ENCODE data around the gene ANKRD63.

The ANKRD63 gene

DNA sequence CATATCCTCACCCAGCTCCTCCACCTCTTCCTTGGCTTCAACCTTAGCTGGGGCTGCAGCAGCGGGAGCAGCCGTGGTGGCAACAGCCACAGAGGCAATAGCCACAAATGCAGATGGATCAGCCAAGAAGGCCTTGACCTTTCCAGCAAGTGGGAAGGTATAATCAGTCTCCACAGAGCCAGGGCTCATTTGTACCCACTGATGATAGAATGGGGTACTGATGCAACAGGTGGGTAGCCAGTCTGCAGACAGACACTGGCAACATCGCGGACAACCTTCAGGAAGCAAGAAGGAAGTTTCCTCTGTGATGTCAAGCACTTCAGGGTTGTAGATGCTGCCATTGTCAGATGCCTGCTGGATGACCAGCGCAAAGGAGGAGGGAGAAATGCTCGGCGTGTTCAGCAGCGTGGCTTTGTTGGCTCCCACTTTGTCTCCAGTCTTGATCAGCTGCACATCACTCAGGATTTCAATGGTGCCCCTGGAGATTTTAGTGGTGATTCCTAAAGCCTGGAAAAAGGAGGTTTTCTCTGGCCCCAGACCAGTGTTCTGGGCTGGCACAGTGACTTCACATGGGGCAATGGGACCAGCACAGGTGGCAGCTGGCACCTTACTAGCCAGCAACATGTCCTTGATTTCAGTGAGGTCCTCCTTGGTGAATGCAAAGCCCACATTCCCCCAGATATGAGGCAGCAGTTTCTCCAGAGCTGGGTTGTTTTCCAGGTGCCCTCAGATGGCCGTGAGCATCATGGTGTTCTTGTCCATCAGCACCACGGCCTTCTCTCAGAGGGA, 29.7 kb upstream of the ANKRD63 start:
- no peak for DNase-seq

DNA sequence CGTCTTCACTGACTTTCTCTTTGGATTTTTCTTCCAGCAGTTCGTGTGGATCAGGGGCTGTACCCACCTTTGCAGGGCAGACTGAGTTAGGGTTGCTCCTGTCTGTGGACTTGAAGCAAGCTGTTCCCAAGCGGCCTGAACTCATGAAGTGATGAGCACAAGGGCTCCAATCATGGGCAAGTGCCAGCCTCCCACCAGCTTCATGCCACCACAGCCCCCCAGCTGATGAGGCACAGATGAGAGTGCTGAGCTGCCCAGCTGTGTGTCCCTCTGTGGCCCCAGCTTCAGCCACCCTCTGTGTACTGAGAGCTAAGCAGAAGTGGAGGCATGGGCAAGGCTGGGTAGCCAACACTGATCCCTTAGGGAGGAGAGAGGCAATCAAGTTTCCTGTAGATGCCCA, 28.1 kb upstream of the ANKRD63 start:
- no peak for DNase-seq

DNA sequence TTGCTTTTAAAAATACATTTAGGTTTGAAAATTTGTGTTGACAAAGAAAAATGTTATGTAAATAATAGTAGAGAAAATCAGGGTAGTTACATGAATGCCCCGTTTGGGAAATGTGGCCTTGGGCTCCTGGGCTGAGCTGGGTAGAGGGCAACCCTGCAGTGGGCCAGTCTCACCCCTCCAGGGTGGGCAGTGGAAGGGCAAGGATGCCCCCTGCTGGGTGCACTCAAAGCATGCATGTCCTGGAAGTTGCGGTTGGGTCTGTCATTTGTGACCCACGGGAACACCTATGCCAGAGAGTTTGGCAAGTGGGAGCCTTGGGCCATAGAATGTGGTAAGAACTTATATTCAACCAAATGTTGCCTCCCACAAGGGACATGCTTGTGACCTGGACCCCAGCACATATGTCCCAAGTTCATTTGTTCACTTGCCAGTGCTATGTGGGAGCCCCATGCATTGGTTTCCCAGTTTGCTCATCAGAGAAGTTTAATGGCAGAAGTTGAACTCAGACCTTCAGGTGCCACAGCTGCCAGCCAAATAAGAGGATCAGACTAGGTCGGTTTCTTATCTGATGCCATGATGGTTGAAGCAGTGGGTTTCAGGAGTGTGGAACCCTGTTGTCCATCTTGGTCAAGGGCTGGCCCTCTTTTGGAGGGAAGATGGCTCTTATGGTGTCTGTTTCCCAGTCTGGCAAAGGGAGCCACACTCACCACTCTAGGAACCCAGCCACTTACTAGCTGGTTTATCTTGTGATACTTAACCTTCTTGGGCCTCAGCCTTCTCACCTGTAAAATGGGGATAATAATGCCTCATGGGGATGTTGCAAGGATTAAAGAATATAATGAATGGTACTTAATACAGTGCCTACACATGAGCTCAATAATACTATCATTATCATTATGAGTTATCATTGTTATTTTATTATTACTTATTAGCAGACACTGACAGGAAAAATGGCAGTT, 27.4 kb upstream of the ANKRD63 start:
- peak; percentile 89 for DNase-seq

DNA sequence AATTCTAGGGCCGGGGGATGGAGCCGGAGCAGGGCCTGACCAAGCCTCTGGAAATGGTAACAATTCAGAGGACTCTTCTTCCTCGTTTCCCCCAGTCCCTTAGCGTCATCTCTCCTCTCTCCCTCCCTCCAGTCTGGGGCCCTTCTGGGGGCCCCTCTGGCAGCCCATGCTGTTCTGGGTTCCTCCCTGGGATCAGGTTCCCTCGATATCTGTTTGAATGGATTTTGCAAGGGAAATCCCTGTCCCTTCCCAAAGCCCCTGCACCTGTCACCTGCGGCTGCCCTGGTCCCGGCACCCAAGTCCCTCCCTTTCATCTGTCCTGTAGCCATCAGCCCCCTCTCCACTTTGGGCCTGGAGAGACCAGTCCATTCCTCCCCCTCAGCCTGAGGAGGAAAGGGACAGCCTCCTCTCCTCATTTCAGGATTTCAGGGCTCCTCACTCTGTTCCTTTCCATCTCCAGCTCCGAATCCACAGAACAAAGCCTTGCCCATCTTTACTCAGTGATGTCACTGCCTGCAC, 26.5 kb upstream of the ANKRD63 start:
- no peak for DNase-seq

DNA sequence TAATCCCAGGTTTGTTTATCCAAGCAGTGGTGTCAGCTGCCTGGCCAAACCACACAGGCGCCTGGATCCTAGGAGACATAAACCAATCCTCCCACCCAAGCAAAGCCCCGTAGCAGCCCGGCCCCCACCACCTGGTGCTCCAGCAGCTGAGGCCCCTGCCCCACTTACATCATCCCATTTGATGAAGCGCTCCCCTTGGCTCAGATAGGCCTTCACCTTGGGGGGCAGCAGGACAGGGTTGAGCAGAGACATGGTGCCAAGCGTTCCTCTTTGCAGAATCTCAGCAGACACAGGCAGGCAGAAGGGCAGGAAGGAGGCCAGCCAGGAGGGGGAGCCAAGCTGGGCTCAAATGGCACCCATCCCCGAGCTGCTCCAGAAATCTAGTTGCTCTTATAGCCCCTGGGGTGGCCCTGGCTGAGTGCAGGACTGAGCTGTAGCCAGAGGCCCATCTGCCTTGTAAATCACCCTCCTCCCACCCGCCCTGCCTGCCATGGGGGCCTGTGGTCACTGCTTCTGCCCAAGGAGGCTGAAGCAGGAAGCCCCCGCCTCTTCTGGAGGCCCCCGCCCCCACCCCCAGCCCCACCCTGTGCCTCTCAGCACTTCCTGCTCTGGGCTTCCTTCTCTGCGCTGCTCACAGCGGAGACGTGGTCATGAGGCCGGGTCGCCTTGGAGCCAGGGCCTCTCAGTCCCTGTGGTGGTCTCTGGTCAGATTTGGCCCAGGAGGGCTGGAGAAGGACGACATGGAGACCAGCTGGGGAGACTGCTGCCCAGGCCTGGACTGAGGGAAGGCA, 24.8 kb upstream of the ANKRD63 start, which contains the start of gene PLCB2:
PLCB2 (minus strand) TSS at position 515 of the 791 bp plus-strand sequence; CDS start at position 252, 263 bp downstream.
- peak; percentile 92 for DNase-seq

DNA sequence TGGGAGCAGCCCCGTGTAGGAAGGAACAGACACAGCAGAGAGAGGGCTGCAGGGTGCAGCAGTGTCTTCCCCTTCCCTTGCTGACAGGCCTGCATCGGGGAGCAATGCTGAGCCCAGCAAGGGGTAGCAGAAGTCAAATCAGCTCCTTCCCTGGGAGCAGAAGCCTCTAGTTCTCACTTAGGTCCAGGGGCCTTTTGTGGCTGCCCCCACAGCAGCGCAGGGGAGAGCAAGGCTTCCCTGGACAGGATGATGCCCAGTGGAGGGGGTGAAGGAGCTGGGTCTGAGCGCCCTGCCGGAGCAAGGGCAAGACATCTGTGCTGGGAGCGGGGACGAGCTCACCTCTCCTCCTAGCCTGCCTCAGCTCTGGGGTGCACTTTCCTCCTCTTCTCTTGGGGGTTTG, 24.0 kb upstream of the ANKRD63 start:
- DNase-seq = peak; percentile 46

DNA sequence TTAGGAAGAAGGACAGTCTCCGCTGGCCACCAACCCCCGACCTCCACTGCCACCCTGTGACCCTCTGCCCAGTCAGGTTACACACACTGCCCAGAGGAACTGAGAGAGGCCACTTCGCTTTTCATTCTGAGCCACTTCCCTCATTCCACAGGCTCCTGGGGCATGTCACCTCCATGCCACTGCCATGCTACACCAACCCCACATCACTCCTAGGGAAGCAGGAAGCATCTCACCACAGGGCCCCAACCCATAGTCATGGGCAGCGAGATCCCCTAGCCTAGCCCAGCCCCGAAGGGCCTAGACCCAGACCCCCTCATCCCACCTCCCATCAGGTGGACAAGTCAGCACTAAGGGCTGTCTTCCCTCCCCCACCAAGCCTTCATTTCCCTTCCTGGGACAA, 23.5 kb upstream of the ANKRD63 start:
- DNase-seq = peak; percentile 30

DNA sequence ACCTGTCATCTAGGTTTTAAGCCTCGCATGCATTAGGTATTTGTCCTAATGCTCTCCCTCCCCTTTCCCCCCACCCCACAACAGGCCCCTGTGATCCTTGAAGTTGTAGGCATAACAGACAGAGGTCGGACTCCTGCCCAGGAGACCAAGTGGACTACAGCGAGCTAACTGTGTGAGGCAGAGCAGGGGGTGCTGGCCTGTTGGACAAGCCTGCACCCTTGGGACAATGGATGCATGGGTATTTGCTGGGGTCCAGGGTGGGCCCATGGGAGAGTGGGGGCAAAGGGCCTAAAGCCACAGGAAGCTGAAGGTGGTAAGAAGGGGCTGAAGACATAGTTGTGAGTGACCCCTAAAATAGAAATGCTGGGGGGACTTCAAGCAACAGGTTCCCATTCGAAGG, 22.4 kb upstream of the ANKRD63 start:
- DNase-seq = no peak

DNA sequence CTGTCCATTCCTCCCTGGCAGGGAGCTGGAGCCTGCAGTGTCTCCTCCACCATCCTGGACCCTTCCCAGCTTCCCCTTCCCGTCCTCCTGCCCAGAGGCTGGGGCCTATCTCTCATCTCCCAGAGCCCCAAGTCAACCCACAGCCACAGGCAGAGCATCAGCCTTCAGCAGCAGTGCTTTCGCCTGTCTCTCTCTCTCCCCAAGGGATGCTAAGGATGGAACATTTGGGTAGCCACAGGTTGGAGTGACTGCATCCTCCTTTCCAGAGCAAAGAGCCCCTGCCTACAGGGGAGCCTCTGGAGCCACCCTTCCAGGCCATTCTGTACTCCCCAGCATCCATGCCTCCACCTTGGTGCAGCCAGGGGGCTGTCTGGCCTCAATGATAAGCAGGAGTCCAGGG, 20.7 kb upstream of the ANKRD63 start:
- no peak for DNase-seq

DNA sequence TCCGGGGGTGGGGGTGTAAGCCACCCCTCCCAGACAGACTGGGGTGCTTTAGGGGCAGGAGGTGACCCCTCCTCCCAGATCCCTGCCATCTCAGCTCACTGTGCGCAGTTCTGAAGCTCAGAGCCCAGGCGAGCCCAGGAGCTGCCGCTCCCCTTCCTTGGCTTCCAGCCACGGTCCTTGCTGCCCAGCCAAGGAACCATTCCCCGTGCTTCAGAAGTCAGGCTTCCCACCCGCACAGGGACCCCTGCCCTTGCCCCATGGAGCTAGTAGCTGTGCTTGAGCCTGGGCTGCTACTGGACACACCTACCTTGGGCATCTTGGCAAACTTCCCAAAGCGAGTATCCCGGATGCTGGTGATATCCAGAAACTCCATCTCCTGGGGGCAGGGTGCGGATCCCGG, 20.1 kb upstream of the ANKRD63 start:
- DNase-seq = no peak

DNA sequence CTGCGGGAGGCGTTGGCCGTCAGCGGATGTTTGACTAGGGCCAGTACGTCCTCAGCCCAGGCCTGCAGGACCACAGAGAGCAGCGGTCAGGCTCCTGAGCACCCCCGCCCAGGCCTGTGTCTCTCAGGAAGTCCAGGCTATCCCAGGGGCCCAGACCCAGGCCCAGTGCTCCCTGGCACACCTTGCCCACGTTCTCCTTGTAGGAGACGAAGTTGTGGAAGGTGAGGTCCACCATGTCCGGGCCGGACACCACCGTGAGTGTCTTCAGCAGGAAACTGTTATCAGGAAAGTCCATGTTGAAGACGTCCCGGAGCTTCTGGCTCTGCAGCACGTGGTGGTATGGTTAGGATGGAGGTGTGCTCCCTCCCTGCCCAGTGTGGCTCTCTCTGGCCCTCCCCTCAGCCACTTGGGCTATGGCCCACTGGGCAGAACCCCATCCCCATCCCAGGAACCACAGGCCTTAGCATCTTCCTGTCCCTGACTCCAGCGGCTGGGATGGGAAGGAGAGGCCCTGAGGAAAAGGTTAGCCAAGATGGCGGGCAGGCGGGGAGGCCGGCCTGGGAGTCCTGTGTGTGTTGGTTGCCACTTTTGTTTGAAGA, 19.5 kb upstream of the ANKRD63 start:
- DNase-seq = no peak

DNA sequence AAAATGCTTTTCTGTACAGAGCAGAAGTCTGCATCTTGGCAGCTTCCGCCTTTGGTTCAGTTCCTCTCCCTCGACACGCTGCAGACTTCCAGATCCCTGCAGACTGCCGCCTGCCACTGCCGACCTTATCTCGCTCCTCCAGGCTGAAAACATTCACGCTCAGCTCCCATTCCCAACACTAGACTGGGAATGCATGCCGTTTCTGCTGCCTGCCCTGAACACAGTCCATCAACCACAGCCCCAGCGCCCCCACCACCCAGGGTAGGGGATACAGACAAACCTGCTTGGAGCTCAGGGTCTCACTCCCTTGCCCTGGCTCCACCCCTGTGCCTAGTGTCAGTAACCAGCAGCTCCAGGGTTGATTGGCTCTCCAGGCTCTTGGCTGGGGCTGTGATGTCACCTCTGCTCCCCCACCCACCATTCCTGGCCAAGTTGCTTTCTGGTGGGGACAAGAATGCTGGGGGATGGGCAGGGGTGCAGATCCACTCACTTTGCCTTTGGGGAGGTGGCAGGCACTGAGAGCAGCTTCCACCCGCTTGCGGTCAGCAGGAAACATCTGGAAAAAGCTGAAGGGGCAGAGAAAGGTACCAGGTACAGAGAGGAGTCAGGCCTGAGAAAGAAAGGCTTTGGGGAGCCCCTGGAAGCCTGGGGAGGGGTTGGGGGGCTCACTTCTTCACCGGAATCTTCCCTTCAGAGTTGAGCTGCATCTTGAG, 18.8 kb upstream of the ANKRD63 start:
- no peak for DNase-seq

DNA sequence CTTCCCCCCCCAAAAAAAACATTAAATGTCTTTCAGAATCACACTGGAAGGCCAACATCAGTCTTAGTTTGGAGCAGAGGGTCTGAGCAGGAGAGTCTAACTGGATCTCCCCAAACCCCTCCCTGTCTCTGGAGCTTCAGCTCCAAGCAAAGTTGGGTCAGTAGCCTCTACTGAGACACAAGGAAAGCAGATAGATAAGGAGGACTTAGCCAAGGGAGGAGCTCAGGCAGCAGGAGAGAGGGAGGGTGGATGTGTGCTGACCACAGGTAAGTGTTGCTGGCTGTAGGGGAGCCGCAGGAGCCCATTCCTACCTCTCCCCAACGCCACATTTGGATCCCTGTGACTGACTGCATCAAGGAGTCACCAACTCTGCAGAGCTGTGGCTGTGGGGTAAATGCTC, 17.9 kb upstream of the ANKRD63 start:
- DNase-seq = no peak

DNA sequence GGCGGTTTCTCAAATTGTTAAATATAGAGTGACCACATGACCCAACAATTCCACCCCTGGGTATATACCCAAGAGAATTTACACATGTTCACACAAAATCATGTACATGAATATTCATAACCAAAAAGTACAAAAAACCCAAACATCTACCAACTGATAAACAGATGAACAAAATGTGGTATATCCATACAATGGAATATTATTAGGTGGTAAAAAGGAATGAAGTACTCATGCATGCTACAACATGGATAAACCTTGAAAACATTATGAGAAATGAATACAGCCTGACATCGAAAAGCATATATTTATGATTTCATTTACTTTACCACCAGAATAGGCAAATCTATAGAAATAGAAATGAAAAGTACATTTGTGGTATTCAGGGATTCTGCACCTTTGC, 17.5 kb upstream of the ANKRD63 start:
- DNase-seq = no peak

DNA sequence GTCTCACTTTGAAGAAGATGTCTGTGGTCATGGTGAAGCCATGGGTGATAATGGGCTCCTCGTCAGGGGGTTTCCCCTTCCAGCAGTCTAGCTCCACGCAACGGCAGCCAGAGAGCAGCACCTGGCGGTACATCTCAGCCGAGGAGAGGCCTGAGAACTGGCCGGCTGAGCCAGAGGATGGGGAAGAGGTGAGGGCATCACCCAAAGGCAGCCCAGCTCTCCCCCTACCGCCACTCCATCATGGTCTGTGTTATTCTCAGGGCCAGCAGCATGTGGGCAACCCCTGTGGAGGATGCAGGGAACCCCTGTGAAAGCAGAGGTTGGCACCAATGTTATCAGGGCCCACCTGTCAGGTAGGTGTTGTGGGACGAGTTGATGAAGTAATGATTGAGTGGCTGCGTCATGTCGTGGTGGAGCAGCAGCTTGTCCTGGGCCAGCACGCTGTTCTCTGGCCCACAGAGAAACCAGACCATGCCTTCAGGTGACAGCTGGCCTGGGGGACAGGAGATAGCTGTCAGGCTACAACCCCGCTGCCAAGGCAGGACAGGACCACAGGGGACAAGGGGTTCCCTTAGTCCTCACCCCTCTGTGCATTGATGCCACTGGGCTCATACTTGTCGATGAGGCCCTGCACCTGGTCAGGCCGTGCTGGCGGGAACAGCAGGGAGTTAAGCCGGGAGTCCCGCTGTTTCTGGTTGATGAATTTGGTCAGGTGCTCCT, 15.5 kb upstream of the ANKRD63 start:
- no peak for DNase-seq

DNA sequence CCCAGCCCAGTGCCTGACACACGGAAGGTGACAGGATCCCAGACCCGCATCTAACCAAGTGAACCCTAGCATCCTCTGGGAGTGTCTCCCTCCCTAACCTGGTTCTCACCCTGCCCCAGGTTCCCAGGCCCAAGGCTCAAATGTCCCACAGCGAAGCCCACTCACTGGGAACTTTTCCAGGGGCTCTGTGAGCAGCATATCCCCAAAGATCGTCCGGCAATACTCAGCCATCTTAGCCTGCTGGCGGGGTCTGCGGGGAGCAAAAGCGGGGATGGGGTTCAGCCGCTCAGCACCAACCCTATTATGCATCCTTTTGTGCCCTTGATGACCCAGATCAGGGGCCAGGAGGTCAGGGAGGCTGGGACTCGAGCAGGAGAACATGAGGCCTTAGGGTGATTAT, 14.5 kb upstream of the ANKRD63 start:
- DNase-seq = no peak

DNA sequence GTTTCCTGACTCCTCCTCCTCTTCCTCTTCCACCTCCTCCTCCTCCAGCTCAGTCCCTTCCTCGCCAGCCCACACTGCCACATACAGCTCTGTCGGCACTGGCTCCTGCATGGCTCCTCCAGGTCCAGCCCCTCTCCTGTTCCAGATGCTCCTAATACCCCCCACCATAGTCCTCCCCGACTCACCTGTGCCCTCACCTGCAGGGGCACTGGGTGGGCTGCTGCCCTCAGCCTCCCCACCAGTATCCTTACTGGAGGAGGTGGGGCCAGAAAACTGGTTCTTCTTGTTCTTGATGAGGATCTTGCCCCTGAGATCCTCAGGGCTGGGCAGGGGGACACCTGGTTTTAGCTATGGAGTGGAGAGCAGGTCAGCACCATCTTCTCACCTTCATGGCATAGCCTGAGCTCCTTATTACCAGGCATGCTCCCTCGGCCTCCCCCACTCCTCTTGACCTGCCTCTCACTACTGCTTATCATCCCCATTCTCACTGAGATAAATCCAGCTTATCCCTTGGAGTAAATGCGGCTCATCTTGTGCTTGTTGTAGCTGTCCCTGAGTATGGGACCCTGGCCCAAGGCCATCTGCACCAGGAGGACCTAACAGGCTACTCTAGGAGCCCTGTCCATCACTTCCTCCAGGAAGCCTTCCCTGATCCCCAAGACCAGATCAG, 13.8 kb upstream of the ANKRD63 start:
- DNase-seq = no peak

DNA sequence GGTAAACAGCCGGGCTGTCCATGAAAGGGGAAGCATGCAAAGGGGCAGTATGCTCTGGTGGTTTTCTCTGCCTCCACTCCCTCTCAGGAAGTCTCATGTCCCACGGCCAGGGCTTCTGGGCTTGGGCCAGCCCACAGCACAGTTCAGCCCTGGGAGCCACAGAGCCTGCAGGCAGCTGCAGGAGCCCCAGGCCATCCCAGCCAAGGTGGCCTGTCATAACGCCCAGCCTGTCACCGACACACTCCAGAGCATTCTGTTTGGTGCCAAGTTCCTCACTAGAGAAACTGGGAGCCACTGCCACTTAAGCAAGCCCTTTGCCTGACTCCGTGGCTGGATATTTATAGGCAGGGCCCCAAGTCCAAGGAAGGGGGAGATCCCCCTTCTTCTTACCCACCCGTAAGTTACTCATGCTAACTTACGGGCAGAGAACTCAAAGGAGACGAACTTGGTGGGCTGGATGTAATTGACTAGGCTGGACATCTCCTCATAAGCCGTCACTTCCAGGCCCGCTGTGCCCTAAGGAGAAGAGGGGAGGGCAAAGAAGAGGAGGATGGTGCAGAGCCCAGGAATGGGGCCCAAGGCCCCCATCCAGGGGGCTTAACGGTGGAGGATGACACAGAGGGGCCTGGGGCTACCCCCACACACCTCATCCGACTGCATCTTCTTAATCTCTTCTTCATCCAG, 13.2 kb upstream of the ANKRD63 start:
- DNase-seq = no peak

DNA sequence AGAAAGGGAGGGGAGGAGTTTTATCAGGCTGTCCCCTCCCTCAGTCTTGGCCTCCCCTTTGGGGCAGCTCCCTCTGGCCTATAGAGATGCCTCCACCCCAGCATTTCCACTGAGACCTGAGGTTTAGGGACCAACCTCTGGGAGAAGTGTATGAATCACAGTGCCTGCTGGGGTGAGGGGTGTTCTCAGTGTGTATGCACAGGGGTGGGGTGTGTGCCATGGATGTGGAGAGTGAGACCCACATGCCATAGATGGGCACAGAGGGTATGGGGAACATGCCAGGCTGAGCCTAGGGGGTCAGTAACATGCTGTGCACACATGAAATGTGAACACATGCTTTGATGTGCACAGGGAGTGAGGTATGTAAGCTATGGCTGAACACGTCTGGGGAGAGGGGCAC, 12.4 kb upstream of the ANKRD63 start:
- DNase-seq = no peak
